ENCODE results near the gene INSM2.

DNA sequence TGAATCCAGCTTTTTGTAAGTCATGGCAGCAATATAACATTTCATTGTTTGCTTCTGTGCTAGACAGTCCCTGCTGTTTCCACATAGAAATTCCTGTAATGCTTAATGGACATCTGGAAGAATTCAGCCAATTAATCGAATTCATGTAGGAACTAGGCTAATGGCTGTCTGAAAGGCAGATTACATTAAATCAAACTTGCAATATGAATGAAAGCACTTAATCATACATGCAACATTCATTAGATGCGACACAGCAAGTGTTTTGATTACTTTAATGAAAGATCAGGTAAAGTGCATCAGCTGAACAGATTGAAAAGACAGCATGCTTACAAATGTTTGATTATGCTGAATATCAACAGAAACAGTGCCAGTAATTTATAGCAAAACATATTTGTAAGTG, 24.1 kb upstream of the INSM2 start:
- TF ChIP-seq POLR2A (IDR thresholded peaks at IDR 0.05; ENCODE audit: low read depth, low read length) (no peak), POLR2AphosphoS5 (IDR thresholded peaks at IDR 0.05; ENCODE audit: low read depth, low read length) (no peak)
